Measurements from ENCODE around the gene CHN1.

Gene CHN1

GRCh38 chr2:175006281-175006680 lies 1.1 kb upstream of the CHN1 start:
- Histone ChIP-seq H3K56ac (ENCODE audit: low read length) (no peak overlapping the region), H3K79me2 (ENCODE audit: control insufficient read depth, insufficient read depth, low read length) (peaks cover 15% of the 10 kb centered on the region), H2AK5ac (ENCODE audit: low read length) (no peak overlapping the region), H3K23ac (ENCODE audit: low read length) (no peak overlapping the region), H3K4me3 (ENCODE audit: low read length) (no peak overlapping the region), H4K8ac (ENCODE audit: low read depth, low read length) (no peak overlapping the region), H2BK5ac (ENCODE audit: low read length) (no peak overlapping the region), H3K18ac (ENCODE audit: low read length) (no peak overlapping the region), H3K4me2 (ENCODE audit: low read length) (no peak overlapping the region), H3K27ac (ENCODE audit: low read depth, low read length) (no peak overlapping the region), H3K79me1 (ENCODE audit: low read length) (peaks cover 5% of the 10 kb centered on the region), H3K4ac (ENCODE audit: low read depth, low read length) (no peak overlapping the region), H3K4me1 (ENCODE audit: control insufficient read depth, low read depth, low read length) (no peaks in the 10 kb centered on the region), H2BK15ac (replicated peaks; ENCODE audit: low read depth) (no peak overlapping the region), H2BK120ac (ENCODE audit: low read depth, low read length) (no peak overlapping the region), H3K36me3 (ENCODE audit: control insufficient read depth, insufficient read depth, low read length) (no peaks in the 10 kb centered on the region), H3K9ac (ENCODE audit: low read length) (no peak overlapping the region), H3K27me3 (ENCODE audit: insufficient read depth, low read length, poor library complexity) (no peaks in the 10 kb centered on the region), H4K5ac (ENCODE audit: low read length) (no peak overlapping the region)
- no CpG with 5 or more reads among the region's 2 CpGs for WGBS (ENCODE audit: extremely low coverage, insufficient coverage, low lambda C conversion rate)
- DNase-seq: no peak

- no peak overlapping the region for H3K4ac ChIP-seq (ENCODE audit: low read depth, low read length)
- H2BK15ac ChIP-seq (replicated peaks; ENCODE audit: low read depth): no peak overlapping the region
- peak overlapping the region; percentile 67 for H3K4me3 ChIP-seq (ENCODE audit: low read length)
- H2BK120ac ChIP-seq (ENCODE audit: low read depth, low read length): no peak overlapping the region
- no peak overlapping the region for H4K8ac ChIP-seq (ENCODE audit: low read depth, low read length)
- H3K27ac ChIP-seq (ENCODE audit: low read depth, low read length): peak overlapping the region; percentile 88
- H3K23ac ChIP-seq (ENCODE audit: low read length): no peak overlapping the region
- peaks cover 7% of the 10 kb centered on the region for H3K79me1 ChIP-seq (ENCODE audit: low read length)
- no peak overlapping the region for H4K5ac ChIP-seq (ENCODE audit: low read length)
- WGBS (ENCODE audit: extremely low coverage, insufficient coverage, low lambda C conversion rate): no CpG with 5 or more reads among the region's 9 CpGs
- no peak for DNase-seq
- H3K79me2 ChIP-seq (ENCODE audit: control insufficient read depth, insufficient read depth, low read length): peaks cover 19% of the 10 kb centered on the region
- H3K56ac ChIP-seq (ENCODE audit: low read length): peak overlapping the region; percentile 94
- no peak overlapping the region for H2AK5ac ChIP-seq (ENCODE audit: low read length)
- no peaks in the 10 kb centered on the region for H3K36me3 ChIP-seq (ENCODE audit: control insufficient read depth, insufficient read depth, low read length)
- H3K18ac ChIP-seq (ENCODE audit: low read length): peak overlapping the region; percentile 60
- H2BK5ac ChIP-seq (ENCODE audit: low read length): no peak overlapping the region
- H3K9ac ChIP-seq (ENCODE audit: low read length): peak overlapping the region; percentile 81
- H3K4me1 ChIP-seq (ENCODE audit: control insufficient read depth, low read depth, low read length): no peaks in the 10 kb centered on the region
- peak overlapping the region; percentile 62 for H3K4me2 ChIP-seq (ENCODE audit: low read length)
- H3K27me3 ChIP-seq (ENCODE audit: insufficient read depth, low read length, poor library complexity): no peaks in the 10 kb centered on the region
Measured at GRCh38 chr2:175005733-175006264, 618 bp upstream of the CHN1 start.

- H3K79me1 ChIP-seq (ENCODE audit: low read length): peaks cover 7% of the 10 kb centered on the region
- peak overlapping the region; percentile 88 for H3K27ac ChIP-seq (ENCODE audit: low read depth, low read length)
- H3K4me2 ChIP-seq (ENCODE audit: low read length): no peak overlapping the region
- H3K56ac ChIP-seq (ENCODE audit: low read length): peak overlapping the region; percentile 94
- H3K23ac ChIP-seq (ENCODE audit: low read length): no peak overlapping the region
- H3K79me2 ChIP-seq (ENCODE audit: control insufficient read depth, insufficient read depth, low read length): peaks cover 29% of the 10 kb centered on the region
- WGBS (ENCODE audit: extremely low coverage, insufficient coverage, low lambda C conversion rate): no CpG with 5 or more reads among the region's 32 CpGs
- H3K4me3 ChIP-seq (ENCODE audit: low read length): peak overlapping the region; percentile 71
- no peaks in the 10 kb centered on the region for H3K27me3 ChIP-seq (ENCODE audit: insufficient read depth, low read length, poor library complexity)
- H3K18ac ChIP-seq (ENCODE audit: low read length): peak overlapping the region; percentile 99
- DNase-seq: no peak
- peak overlapping the region; percentile 93 for H3K4ac ChIP-seq (ENCODE audit: low read depth, low read length)
- no peak overlapping the region for H2AK5ac ChIP-seq (ENCODE audit: low read length)
- no peak overlapping the region for H2BK15ac ChIP-seq (replicated peaks; ENCODE audit: low read depth)
- H2BK120ac ChIP-seq (ENCODE audit: low read depth, low read length): peak overlapping the region; percentile 83
- H3K9ac ChIP-seq (ENCODE audit: low read length): peak overlapping the region; percentile 81
- no peaks in the 10 kb centered on the region for H3K36me3 ChIP-seq (ENCODE audit: control insufficient read depth, insufficient read depth, low read length)
- no peak overlapping the region for H2BK5ac ChIP-seq (ENCODE audit: low read length)
- no peak overlapping the region for H4K5ac ChIP-seq (ENCODE audit: low read length)
- no peaks in the 10 kb centered on the region for H3K4me1 ChIP-seq (ENCODE audit: control insufficient read depth, low read depth, low read length)
- H4K8ac ChIP-seq (ENCODE audit: low read depth, low read length): peak overlapping the region; percentile 93
Measured at GRCh38 chr2:175004730-175004979, 526 bp downstream of the CHN1 start.

GRCh38 chr2:175003875-175004729 lies 1.1 kb downstream of the CHN1 start:
- peak overlapping the region; percentile 93 for H3K4ac ChIP-seq (ENCODE audit: low read depth, low read length)
- peak overlapping the region; percentile 48 for H3K4me2 ChIP-seq (ENCODE audit: low read length)
- H2BK5ac ChIP-seq (ENCODE audit: low read length): no peak overlapping the region
- H2BK15ac ChIP-seq (replicated peaks; ENCODE audit: low read depth): no peak overlapping the region
- no peaks in the 10 kb centered on the region for H3K36me3 ChIP-seq (ENCODE audit: control insufficient read depth, insufficient read depth, low read length)
- H3K27ac ChIP-seq (ENCODE audit: low read depth, low read length): peak overlapping the region; percentile 45
- no peak overlapping the region for H4K5ac ChIP-seq (ENCODE audit: low read length)
- no peak overlapping the region for H2BK120ac ChIP-seq (ENCODE audit: low read depth, low read length)
- WGBS (ENCODE audit: extremely low coverage, insufficient coverage, low lambda C conversion rate): no CpG with 5 or more reads among the region's 16 CpGs
- H3K79me2 ChIP-seq (ENCODE audit: control insufficient read depth, insufficient read depth, low read length): peaks cover 31% of the 10 kb centered on the region
- no peaks in the 10 kb centered on the region for H3K4me1 ChIP-seq (ENCODE audit: control insufficient read depth, low read depth, low read length)
- H4K8ac ChIP-seq (ENCODE audit: low read depth, low read length): no peak overlapping the region
- peak overlapping the region; percentile 75 for H3K9ac ChIP-seq (ENCODE audit: low read length)
- H2AK5ac ChIP-seq (ENCODE audit: low read length): no peak overlapping the region
- H3K79me1 ChIP-seq (ENCODE audit: low read length): peaks cover 7% of the 10 kb centered on the region
- peak overlapping the region; percentile 75 for H3K56ac ChIP-seq (ENCODE audit: low read length)
- H3K27me3 ChIP-seq (ENCODE audit: insufficient read depth, low read length, poor library complexity): no peaks in the 10 kb centered on the region
- peak overlapping the region; percentile 99 for H3K18ac ChIP-seq (ENCODE audit: low read length)
- peak overlapping the region; percentile 71 for H3K4me3 ChIP-seq (ENCODE audit: low read length)
- peak; percentile 79 for DNase-seq
- H3K23ac ChIP-seq (ENCODE audit: low read length): no peak overlapping the region

GRCh38 chr2:175002547-175003274 lies 2.5 kb downstream of the CHN1 start:
- Histone ChIP-seq H3K23ac (ENCODE audit: low read length) (no peak overlapping the region), H2BK5ac (ENCODE audit: low read length) (no peak overlapping the region), H3K4me2 (ENCODE audit: low read length) (no peak overlapping the region), H4K8ac (ENCODE audit: low read depth, low read length) (no peak overlapping the region), H2AK5ac (ENCODE audit: low read length) (no peak overlapping the region), H3K27ac (ENCODE audit: low read depth, low read length) (no peak overlapping the region), H3K4me1 (ENCODE audit: control insufficient read depth, low read depth, low read length) (no peaks in the 10 kb centered on the region), H2BK120ac (ENCODE audit: low read depth, low read length) (no peak overlapping the region), H4K5ac (ENCODE audit: low read length) (no peak overlapping the region), H3K56ac (ENCODE audit: low read length) (no peak overlapping the region), H3K36me3 (ENCODE audit: control insufficient read depth, insufficient read depth, low read length) (no peaks in the 10 kb centered on the region), H3K27me3 (ENCODE audit: insufficient read depth, low read length, poor library complexity) (no peaks in the 10 kb centered on the region), H3K9ac (ENCODE audit: low read length) (peak overlapping the region; percentile 0), H3K4ac (ENCODE audit: low read depth, low read length) (no peak overlapping the region), H2BK15ac (replicated peaks; ENCODE audit: low read depth) (no peak overlapping the region), H3K79me1 (ENCODE audit: low read length) (peaks cover 9% of the 10 kb centered on the region), H3K79me2 (ENCODE audit: control insufficient read depth, insufficient read depth, low read length) (peaks cover 38% of the 10 kb centered on the region), H3K4me3 (ENCODE audit: low read length) (no peak overlapping the region), H3K18ac (ENCODE audit: low read length) (no peak overlapping the region)
- peak; percentile 44 for DNase-seq
- no CpG with 5 or more reads among the region's 3 CpGs for whole genome bisulfite sequencing (ENCODE audit: extremely low coverage, insufficient coverage, low lambda C conversion rate)
